GM12874 (cell line): ENCODE results near the gene FBN3.

ENCODE experiments used
- CTCF ChIP-seq: IDR thresholded peaks from 2 replicates; pipeline ENCODE4 v1.5.1; 2011; ENCODE audit warnings: low read depth, mild to moderate bottlenecking, control low read depth, low read length, moderate library complexity; ENCODE audit not compliant: insufficient read depth

FBN3 gene

DNA sequence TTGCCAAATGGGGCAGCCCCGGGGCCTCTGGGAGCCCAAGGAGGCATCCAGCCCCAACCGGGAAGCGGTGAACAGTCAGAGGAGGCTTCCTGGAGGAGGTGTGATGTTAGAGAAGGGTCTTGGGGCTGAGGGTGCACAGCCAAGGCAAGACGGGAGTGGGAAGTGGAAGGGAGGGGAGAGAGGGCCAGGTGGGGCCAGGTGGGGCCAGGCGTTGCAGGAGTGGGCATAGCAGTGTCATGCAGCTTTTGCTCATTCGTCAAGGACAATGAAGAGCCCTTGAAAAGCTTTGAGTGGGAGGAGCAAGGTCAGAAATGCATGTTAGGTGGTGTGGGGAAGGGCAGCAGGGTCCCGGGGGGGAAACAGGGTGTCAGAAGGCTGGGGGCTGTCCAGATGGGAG is 1.8 kb downstream of the FBN3 start:
- TF ChIP-seq CTCF = no peak

DNA sequence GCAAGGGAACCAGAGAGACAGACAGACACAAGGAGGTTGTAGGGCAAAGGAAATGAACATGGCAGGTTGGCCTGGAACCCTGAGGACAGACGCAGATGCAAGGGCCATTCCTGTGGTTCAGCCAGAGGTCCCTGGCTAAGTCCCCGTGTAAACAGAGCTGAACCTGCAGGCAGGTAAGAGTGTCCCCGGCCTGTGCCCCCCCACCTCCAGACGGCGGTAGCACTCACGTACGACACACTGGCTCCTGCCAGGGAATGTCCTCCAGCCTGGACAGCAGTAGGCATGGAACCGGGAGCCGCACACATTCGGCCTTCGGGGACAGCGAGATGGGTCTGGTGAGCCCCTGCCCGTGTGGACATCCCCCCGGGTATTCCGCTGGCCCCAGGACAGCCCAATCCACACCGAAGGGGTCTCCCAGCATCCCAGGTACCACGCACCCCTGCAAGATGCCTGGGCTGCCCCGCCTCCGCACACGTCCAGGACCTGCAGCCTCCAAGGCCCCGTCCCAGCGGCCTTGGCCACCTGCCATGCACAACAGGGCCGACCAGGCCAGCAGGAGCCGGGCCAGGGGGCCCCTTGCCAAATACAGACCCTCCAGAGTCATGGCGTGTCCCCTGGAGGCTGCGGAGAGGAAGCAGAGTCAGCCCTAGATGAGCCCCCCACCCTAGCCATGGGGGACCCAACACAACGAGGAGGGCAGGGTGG is 2.4 kb downstream of the FBN3 start:
- no peak for TF ChIP-seq CTCF

DNA sequence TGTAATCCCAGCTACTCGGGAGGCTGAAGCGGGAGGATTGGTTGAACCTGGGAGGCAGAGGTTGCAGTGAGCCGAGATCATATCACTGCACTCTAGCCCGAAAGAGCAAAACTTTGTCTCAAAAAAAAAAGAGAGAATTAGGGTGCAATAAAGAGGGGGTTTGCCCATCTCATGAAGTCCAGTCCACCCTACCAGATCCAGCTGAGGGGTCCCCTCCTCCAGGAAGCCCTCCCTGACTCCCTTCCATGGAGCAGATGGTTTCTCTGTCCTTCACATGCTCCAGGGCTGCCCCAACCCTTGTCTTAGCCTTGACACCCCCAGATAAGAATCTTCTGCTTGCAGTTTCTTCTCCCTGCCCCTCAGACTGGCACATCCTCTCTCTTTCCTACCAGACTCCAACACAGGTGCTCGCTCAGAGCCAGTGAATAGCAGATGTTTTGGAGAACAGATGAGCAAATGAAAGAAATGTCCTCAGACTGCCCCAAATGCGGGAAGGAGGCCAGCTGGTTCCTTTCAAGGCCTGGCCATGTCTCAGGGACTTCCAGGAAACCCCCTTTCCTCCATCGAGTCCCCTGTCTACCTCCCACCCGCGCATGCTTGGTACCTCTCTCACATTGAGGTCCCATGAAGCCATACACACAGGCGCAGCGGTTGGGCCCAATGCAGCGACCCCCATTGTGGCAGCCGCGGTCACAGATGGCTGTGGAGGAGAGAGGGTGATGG is 5.0 kb downstream of the FBN3 start:
- TF ChIP-seq CTCF = no peak

GRCh38 chr19:8143041-8143440 is 6.4 kb downstream of the FBN3 start:
- TF ChIP-seq CTCF = no peak

- no peak for TF ChIP-seq CTCF
Measured at GRCh38 chr19:8142513-8142900, 6.9 kb downstream of the FBN3 start.

GRCh38 chr19:8141726-8142512 is 7.5 kb downstream of the FBN3 start:
- TF ChIP-seq CTCF = no peak

- TF ChIP-seq CTCF = no peak
Measured at GRCh38 chr19:8138201-8138600, 11.2 kb downstream of the FBN3 start.
